H9 (cell line): ENCODE measurements around the gene CXCL12. TPM values are rescaled to one million over a fixed set of nuclear protein-coding genes. Genes with fewer than 3 reads are reported as not detected.

Experiments
- DNase-seq: peaks from one replicate; pipeline ENCODE4 v3.0.0-alpha.2; 2017
- H2AFZ ChIP-seq: one replicate; pipeline ENCODE4 v1.6.1; 2013; ENCODE audit warnings: mild to moderate bottlenecking, low read length, control low read depth, moderate library complexity
- H2AK5ac ChIP-seq: 2 replicates; pipeline ENCODE4 v1.6.1; 2013; ENCODE audit warnings: low read length, control low read depth, mixed read lengths; ENCODE audit not compliant: insufficient read length
- H2BK120ac ChIP-seq: one replicate; pipeline ENCODE4 v1.6.1; 2013; ENCODE audit warnings: low read depth, mild to moderate bottlenecking, low read length, control low read depth, inconsistent platforms; ENCODE audit not compliant: poor library complexity, severe bottlenecking
- H2BK12ac ChIP-seq: 2 replicates; pipeline ENCODE4 v1.6.1; 2013; ENCODE audit warnings: low read length, control low read depth, mixed read lengths, low read depth; ENCODE audit not compliant: insufficient read length
- H2BK15ac ChIP-seq: 2 replicates; pipeline ENCODE4 v1.6.1; 2013; ENCODE audit warnings: low read depth, low read length, control low read depth
- H2BK20ac ChIP-seq: one replicate; pipeline ENCODE4 v1.6.1; 2013; ENCODE audit warnings: low read depth, mild to moderate bottlenecking, low read length, control low read depth, inconsistent platforms; ENCODE audit not compliant: poor library complexity, severe bottlenecking
- H2BK5ac ChIP-seq: 2 replicates; pipeline ENCODE4 v1.6.1; 2013; ENCODE audit warnings: low read length, control low read depth, mixed read lengths; ENCODE audit not compliant: insufficient read length
- H3K14ac ChIP-seq: 2 replicates; pipeline ENCODE4 v1.6.1; 2013; ENCODE audit warnings: low read length, control low read depth; ENCODE audit not compliant: insufficient read depth
- H3K18ac ChIP-seq: 2 replicates; pipeline ENCODE4 v1.6.1; 2013; ENCODE audit warnings: low read depth, mild to moderate bottlenecking, mixed read lengths, low read length, control low read depth; ENCODE audit not compliant: insufficient read length
- H3K23ac ChIP-seq: 2 replicates; pipeline ENCODE4 v1.6.1; 2013; ENCODE audit warnings: low read length, control low read depth, mixed read lengths, low read depth; ENCODE audit not compliant: insufficient read length
- H3K23me2 ChIP-seq: 2 replicates; pipeline ENCODE4 v1.6.1; 2013; ENCODE audit warnings: low read depth, mild to moderate bottlenecking, mixed read lengths, low read length, control low read depth; ENCODE audit not compliant: insufficient read length, poor library complexity, severe bottlenecking
- H3K27ac ChIP-seq: 2 replicates; pipeline ENCODE4 v1.5.1; 2013; ENCODE audit warnings: low read length, control low read depth, mixed read lengths, low read depth; ENCODE audit not compliant: insufficient read length
- H3K27me3 ChIP-seq: 2 replicates; pipeline ENCODE4 v1.6.1; 2013; ENCODE audit warnings: low read length, control low read depth, inconsistent platforms; ENCODE audit not compliant: insufficient read depth
- H3K4ac ChIP-seq: 2 replicates; pipeline ENCODE4 v1.6.1; 2013; ENCODE audit warnings: low read depth, mild to moderate bottlenecking, control low read depth, inconsistent platforms, low read length, moderate library complexity
- H3K4me1 ChIP-seq: 2 replicates; pipeline ENCODE4 v1.6.1; 2013; ENCODE audit warnings: low read length, control low read depth, inconsistent platforms; ENCODE audit not compliant: insufficient read depth
- H3K4me2 ChIP-seq: 2 replicates; pipeline ENCODE4 v1.6.1; 2013; ENCODE audit warnings: low read length, control low read depth, mixed read lengths; ENCODE audit not compliant: insufficient read length, insufficient read depth
- H3K56ac ChIP-seq: 2 replicates; pipeline ENCODE4 v1.6.1; 2013; ENCODE audit warnings: low read depth, mild to moderate bottlenecking, mixed read lengths, low read length, control low read depth; ENCODE audit not compliant: insufficient read length
- H3K79me1 ChIP-seq: 2 replicates; pipeline ENCODE4 v1.6.1; 2013; ENCODE audit warnings: low read depth, mild to moderate bottlenecking, moderate library complexity, low read length, control low read depth, inconsistent platforms; ENCODE audit not compliant: insufficient read depth, poor library complexity, severe bottlenecking
- H3K79me2 ChIP-seq: 2 replicates; pipeline ENCODE4 v1.6.1; 2013; ENCODE audit warnings: low read length, control low read depth, inconsistent platforms; ENCODE audit not compliant: insufficient read depth
- H3K9ac ChIP-seq: 2 replicates; pipeline ENCODE4 v1.6.1; 2013; ENCODE audit warnings: low read length, control low read depth, mixed read lengths; ENCODE audit not compliant: insufficient read length; ENCODE audit errors: extremely low read depth
- H3K9me3 ChIP-seq: one replicate; pipeline ENCODE4 v1.6.1; 2013; ENCODE audit warnings: low read depth, low read length, inconsistent platforms; ENCODE audit not compliant: control insufficient read depth
- H3T11ph ChIP-seq: one replicate; pipeline ENCODE4 v1.6.1; 2013; ENCODE audit warnings: mild to moderate bottlenecking, low read length, control low read depth, inconsistent platforms
- H4K20me1 ChIP-seq: one replicate; pipeline ENCODE4 v1.6.1; 2013; ENCODE audit not compliant: control insufficient read depth, insufficient read length, insufficient read depth
- H4K5ac ChIP-seq: 2 replicates; pipeline ENCODE4 v1.6.1; 2013; ENCODE audit warnings: low read depth, mild to moderate bottlenecking, mixed read lengths, low read length, control low read depth; ENCODE audit not compliant: insufficient read length
- H4K8ac ChIP-seq: replicated peaks from 2 replicates; pipeline ENCODE4 v1.6.1; 2013; ENCODE audit warnings: low read length, control low read depth, mixed read lengths, low read depth; ENCODE audit not compliant: insufficient read length
- H4K91ac ChIP-seq: 2 replicates; pipeline ENCODE4 v1.6.1; 2013; ENCODE audit warnings: low read depth, mild to moderate bottlenecking, moderate library complexity, mixed read lengths, low read length, control low read depth; ENCODE audit not compliant: insufficient read length
- H3K27ac Mint-ChIP-seq, 3 experiments: 2 replicates in 2 of 3; 3 replicates in 1 of 3; pipeline ENCODE4 v1.8.0; 2020 to 2021; ENCODE audit warnings: mixed read lengths in 3 of 3, mild to moderate bottlenecking in 1 of 3, moderate library complexity in 1 of 3
- H3K27me3 Mint-ChIP-seq: 2 replicates; pipeline ENCODE4 v1.8.0; 2021; ENCODE audit warnings: low read depth, mild to moderate bottlenecking, moderate library complexity, mixed read lengths
- H3K36me3 Mint-ChIP-seq, 3 experiments: 2 replicates in 2 of 3; 3 replicates in 1 of 3; pipeline ENCODE4 v1.8.0; 2020 to 2021; ENCODE audit warnings: low read depth in 3 of 3, mixed read lengths in 3 of 3; ENCODE audit not compliant: insufficient read depth in 1 of 3
- H3K4me1 Mint-ChIP-seq, 2 experiments: 2 replicates each; pipeline ENCODE4 v1.8.0; 2020; ENCODE audit warnings: mixed read lengths in 2 of 2
- H3K4me3 Mint-ChIP-seq, 2 experiments: 2 replicates in 1 of 2; 3 replicates in 1 of 2; pipeline ENCODE4 v1.8.0; 2020 to 2021; ENCODE audit warnings: mild to moderate bottlenecking in 2 of 2, mixed read lengths in 2 of 2, moderate library complexity in 1 of 2
- H3K9me3 Mint-ChIP-seq, 2 experiments: 2 replicates in 1 of 2; 3 replicates in 1 of 2; pipeline ENCODE4 v1.8.0; 2020; ENCODE audit warnings: mild to moderate bottlenecking in 2 of 2, mixed read lengths in 2 of 2, moderate library complexity in 1 of 2
- WGBS: extraction: QIAGEN DNeasy Blood & Tissue Kit; methylation state at CpG from one replicate; pipeline ENCODE4 v1.1.7; 2013; ENCODE audit warnings: missing lambda C conversion rate, low lambda C conversion rate, mixed read lengths; ENCODE audit not compliant: insufficient read length; ENCODE audit errors: extremely low coverage; 5-methylcytosine and 5-hydroxymethylcytosine counted together
- total RNA-seq: library from RNA; stranded (reverse); gene quantifications from 2 replicates; pipeline ENCODE4 v1.2.1, GENCODE V29; 2021
- TF ChIP-seq, protein P1 (sequence below): fragments of 200-600 bp; sonication (generic); conservative IDR thresholded peaks from 3 replicates; pipeline ENCODE4 v1.8.0; 2021; ENCODE audit warnings: antibody characterized with exemption, mild to moderate bottlenecking

The CXCL12 gene
- total RNA-seq, 1 experiment from 2014 or later: 28.3 TPM

DNA sequence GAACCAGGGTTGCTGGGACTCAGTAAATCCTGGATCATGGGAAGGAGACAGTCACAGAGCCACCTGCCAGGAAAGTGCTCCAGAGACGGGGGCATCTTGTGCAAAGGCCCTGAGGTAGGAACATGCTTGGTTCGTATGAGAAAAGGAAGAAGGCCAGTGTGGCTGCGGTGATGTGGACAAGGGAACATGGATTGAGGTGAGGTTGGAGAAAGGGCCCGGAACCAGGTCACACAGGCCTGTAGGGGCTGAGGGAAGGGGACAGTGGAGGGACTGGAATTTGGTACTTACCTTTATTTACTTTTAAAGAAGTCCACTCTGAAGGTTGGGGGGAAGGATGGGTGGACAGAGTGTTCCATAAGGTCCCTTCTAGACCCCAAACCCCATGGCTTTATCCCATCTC lies 32.9 kb upstream of the CXCL12 start:
- Histone ChIP-seq H4K8ac (no peak overlapping the region), H2BK15ac (no peak overlapping the region), H4K20me1 (no peaks in the 10 kb centered on the region), H3K4me2 (no peak overlapping the region), H2BK20ac (no peak overlapping the region), H3K27me3 (no peaks in the 10 kb centered on the region), H3K56ac (no peak overlapping the region), H3K9me3 (no peaks in the 10 kb centered on the region), H3K14ac (no peak overlapping the region), H3T11ph (no peak overlapping the region), H2BK120ac (no peak overlapping the region), H4K91ac (no peak overlapping the region), H2BK5ac (no peak overlapping the region), H2AFZ (no peak overlapping the region), H3K79me1 (no peaks in the 10 kb centered on the region), H4K5ac (no peak overlapping the region), H3K9ac (no peak overlapping the region), H2AK5ac (no peak overlapping the region), H3K27ac (no peak overlapping the region), H3K79me2 (no peaks in the 10 kb centered on the region), H3K23ac (no peak overlapping the region), H3K4me1 (no peaks in the 10 kb centered on the region), H3K18ac (no peak overlapping the region), H2BK12ac (no peak overlapping the region), H3K23me2 (no peaks in the 10 kb centered on the region), H3K4ac (no peak overlapping the region)
- DNase-seq: no peak
- TF ChIP-seq, protein P1, sequence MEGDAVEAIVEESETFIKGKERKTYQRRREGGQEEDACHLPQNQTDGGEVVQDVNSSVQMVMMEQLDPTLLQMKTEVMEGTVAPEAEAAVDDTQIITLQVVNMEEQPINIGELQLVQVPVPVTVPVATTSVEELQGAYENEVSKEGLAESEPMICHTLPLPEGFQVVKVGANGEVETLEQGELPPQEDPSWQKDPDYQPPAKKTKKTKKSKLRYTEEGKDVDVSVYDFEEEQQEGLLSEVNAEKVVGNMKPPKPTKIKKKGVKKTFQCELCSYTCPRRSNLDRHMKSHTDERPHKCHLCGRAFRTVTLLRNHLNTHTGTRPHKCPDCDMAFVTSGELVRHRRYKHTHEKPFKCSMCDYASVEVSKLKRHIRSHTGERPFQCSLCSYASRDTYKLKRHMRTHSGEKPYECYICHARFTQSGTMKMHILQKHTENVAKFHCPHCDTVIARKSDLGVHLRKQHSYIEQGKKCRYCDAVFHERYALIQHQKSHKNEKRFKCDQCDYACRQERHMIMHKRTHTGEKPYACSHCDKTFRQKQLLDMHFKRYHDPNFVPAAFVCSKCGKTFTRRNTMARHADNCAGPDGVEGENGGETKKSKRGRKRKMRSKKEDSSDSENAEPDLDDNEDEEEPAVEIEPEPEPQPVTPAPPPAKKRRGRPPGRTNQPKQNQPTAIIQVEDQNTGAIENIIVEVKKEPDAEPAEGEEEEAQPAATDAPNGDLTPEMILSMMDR: no peak
- Mint-ChIP-seq H3K27ac (no peak overlapping the region), H3K27me3 (peaks cover 8% of the 10 kb centered on the region), H3K4me3 (no peak overlapping the region), H3K9me3 (peaks cover 8 to 22% of the 10 kb centered on the region in 2 experiments), H3K4me1 (peaks cover 5 to 14% of the 10 kb centered on the region in 2 experiments), H3K36me3 (peaks cover 6 to 17% (median 11%) of the 10 kb centered on the region in 3 experiments)
- WGBS: no CpG with 5 or more reads among the region's 4 CpGs
